ENCODE measurements around the gene ZSCAN31. TPM values are rescaled to one million over a fixed set of nuclear protein-coding genes. Genes with fewer than 3 reads are reported as not detected.
"Not testable (repeated sequence)": the region's sequence is repeated elsewhere in the genome, so short reads cannot be mapped to it uniquely, and the experiment has no call there.

The ZSCAN31 gene
- polyA plus RNA-seq, 2 donors, result 5.5 to 9.2 TPM

- H3K36me3 ChIP-seq (ENCODE audit: control insufficient read depth in 2 of 2, insufficient read depth in 2 of 2, low read length in 1 of 2); H3K4me3 ChIP-seq (ENCODE audit: low read depth in 1 of 2, low read length in 2 of 2); H3K27me3 ChIP-seq (ENCODE audit: control insufficient read depth in 1 of 2, insufficient read depth in 2 of 2, low read length in 2 of 2); H3K27ac ChIP-seq (ENCODE audit: low read depth in 2 of 2, low read length in 1 of 2); H3K9me3 ChIP-seq (ENCODE audit: control insufficient read depth in 2 of 2, insufficient read depth in 1 of 2, low read depth in 1 of 2, low read length in 1 of 2); H3K4me1 ChIP-seq (ENCODE audit: control insufficient read depth in 2 of 2, insufficient read depth in 2 of 2, low read length in 1 of 2): not testable (repeated sequence)
These were observed 29.6 kb downstream of the ZSCAN31 start for GRCh38 chr6:28306363-28306762.

GRCh38 chr6:28303570-28303969 is 32.4 kb downstream of the ZSCAN31 start:
- no peaks in the 10 kb centered on the region for H3K27me3 ChIP-seq (ENCODE audit: control insufficient read depth in 1 of 2, insufficient read depth in 2 of 2, low read length in 2 of 2)
- no peaks in the 10 kb centered on the region for H3K36me3 ChIP-seq (ENCODE audit: control insufficient read depth in 2 of 2, insufficient read depth in 2 of 2, low read length in 1 of 2)
- WGBS, 2 donors, result 79 to 84% methylated on average over 3 of the region's 3 CpGs
- no peak overlapping the region for H3K4me3 ChIP-seq (ENCODE audit: low read depth in 1 of 2, low read length in 2 of 2)
- no peaks in the 10 kb centered on the region for H3K9me3 ChIP-seq (ENCODE audit: control insufficient read depth in 2 of 2, insufficient read depth in 1 of 2, low read depth in 1 of 2, low read length in 1 of 2)
- no peaks in the 10 kb centered on the region for H3K4me1 ChIP-seq (ENCODE audit: control insufficient read depth in 2 of 2, insufficient read depth in 2 of 2, low read length in 1 of 2)
- no peak overlapping the region for H3K27ac ChIP-seq (ENCODE audit: low read depth in 2 of 2, low read length in 1 of 2)

GRCh38 chr6:28296520-28297060 is 39.4 kb downstream of the ZSCAN31 start:
- Histone ChIP-seq H3K27ac (ENCODE audit: low read depth in 2 of 2, low read length in 1 of 2) (no peak overlapping the region), H3K9me3 (ENCODE audit: control insufficient read depth in 2 of 2, insufficient read depth in 1 of 2, low read depth in 1 of 2, low read length in 1 of 2) (no peaks in the 10 kb centered on the region), H3K4me1 (ENCODE audit: control insufficient read depth in 2 of 2, insufficient read depth in 2 of 2, low read length in 1 of 2) (no peaks in the 10 kb centered on the region), H3K36me3 (ENCODE audit: control insufficient read depth in 2 of 2, insufficient read depth in 2 of 2, low read length in 1 of 2) (peaks cover 0 to 3% of the 10 kb centered on the region in 2 donors), H3K4me3 (ENCODE audit: low read depth in 1 of 2, low read length in 2 of 2) (no peak overlapping the region), H3K27me3 (ENCODE audit: control insufficient read depth in 1 of 2, insufficient read depth in 2 of 2, low read length in 2 of 2) (no peaks in the 10 kb centered on the region)
- WGBS, 2 donors, result 87 to 94% methylated on average over 7 of the region's 7 CpGs

- H3K36me3 ChIP-seq (ENCODE audit: control insufficient read depth in 2 of 2, insufficient read depth in 2 of 2, low read length in 1 of 2), result peaks cover 0 to 3% of the 10 kb centered on the region in 2 donors
- no peaks in the 10 kb centered on the region for H3K9me3 ChIP-seq (ENCODE audit: control insufficient read depth in 2 of 2, insufficient read depth in 1 of 2, low read depth in 1 of 2, low read length in 1 of 2)
- H3K27ac ChIP-seq (ENCODE audit: low read depth in 2 of 2, low read length in 1 of 2), result no peak overlapping the region
- WGBS, 2 donors, result 89 to 90% methylated on average over 5 of the region's 5 CpGs
- H3K27me3 ChIP-seq (ENCODE audit: control insufficient read depth in 1 of 2, insufficient read depth in 2 of 2, low read length in 2 of 2), result no peaks in the 10 kb centered on the region
- H3K4me3 ChIP-seq (ENCODE audit: low read depth in 1 of 2, low read length in 2 of 2), result no peak overlapping the region
- no peaks in the 10 kb centered on the region for H3K4me1 ChIP-seq (ENCODE audit: control insufficient read depth in 2 of 2, insufficient read depth in 2 of 2, low read length in 1 of 2)
These were observed 40.6 kb downstream of the ZSCAN31 start for GRCh38 chr6:28295326-28295725.

GRCh38 chr6:28291573-28291972 is 44.4 kb downstream of the ZSCAN31 start:
- Histone ChIP-seq H3K27ac (ENCODE audit: low read depth in 2 of 2, low read length in 1 of 2) (no peak overlapping the region), H3K9me3 (ENCODE audit: control insufficient read depth in 2 of 2, insufficient read depth in 1 of 2, low read depth in 1 of 2, low read length in 1 of 2) (no peaks in the 10 kb centered on the region), H3K27me3 (ENCODE audit: control insufficient read depth in 1 of 2, insufficient read depth in 2 of 2, low read length in 2 of 2) (no peaks in the 10 kb centered on the region), H3K36me3 (ENCODE audit: control insufficient read depth in 2 of 2, insufficient read depth in 2 of 2, low read length in 1 of 2) (peaks cover 0 to 6% of the 10 kb centered on the region in 2 donors), H3K4me3 (ENCODE audit: low read depth in 1 of 2, low read length in 2 of 2) (no peak overlapping the region), H3K4me1 (ENCODE audit: control insufficient read depth in 2 of 2, insufficient read depth in 2 of 2, low read length in 1 of 2) (no peaks in the 10 kb centered on the region)

- H3K4me1 ChIP-seq (ENCODE audit: control insufficient read depth in 2 of 2, insufficient read depth in 2 of 2, low read length in 1 of 2), result no peaks in the 10 kb centered on the region
- 82 to 85% methylated on average over 2 of the region's 2 CpGs for WGBS, 2 donors
- H3K9me3 ChIP-seq (ENCODE audit: control insufficient read depth in 2 of 2, insufficient read depth in 1 of 2, low read depth in 1 of 2, low read length in 1 of 2), result peaks cover 0 to 3% of the 10 kb centered on the region in 2 donors
- H3K27me3 ChIP-seq (ENCODE audit: control insufficient read depth in 1 of 2, insufficient read depth in 2 of 2, low read length in 2 of 2), result no peaks in the 10 kb centered on the region
- H3K27ac ChIP-seq (ENCODE audit: low read depth in 2 of 2, low read length in 1 of 2), result peak overlapping the region in 1 of 2 donors; percentile 22
- no peak overlapping the region for H3K4me3 ChIP-seq (ENCODE audit: low read depth in 1 of 2, low read length in 2 of 2)
- peaks cover 0 to 3% of the 10 kb centered on the region in 2 donors for H3K36me3 ChIP-seq (ENCODE audit: control insufficient read depth in 2 of 2, insufficient read depth in 2 of 2, low read length in 1 of 2)
These were observed 53.0 kb downstream of the ZSCAN31 start for GRCh38 chr6:28282926-28283325.

- Histone ChIP-seq H3K36me3 (ENCODE audit: control insufficient read depth in 2 of 2, insufficient read depth in 2 of 2, low read length in 1 of 2) (peaks cover 0 to 5% of the 10 kb centered on the region in 2 donors), H3K9me3 (ENCODE audit: control insufficient read depth in 2 of 2, insufficient read depth in 1 of 2, low read depth in 1 of 2, low read length in 1 of 2) (peaks cover 0 to 3% of the 10 kb centered on the region in 2 donors), H3K4me3 (ENCODE audit: low read depth in 1 of 2, low read length in 2 of 2) (peak within 1 kb of the TSS; percentile 56 to 63), H3K4me1 (ENCODE audit: control insufficient read depth in 2 of 2, insufficient read depth in 2 of 2, low read length in 1 of 2) (no peaks in the 10 kb centered on the region), H3K27ac (ENCODE audit: low read depth in 2 of 2, low read length in 1 of 2) (no peak within 1 kb of the TSS), H3K27me3 (ENCODE audit: control insufficient read depth in 1 of 2, insufficient read depth in 2 of 2, low read length in 2 of 2) (no peaks in the 10 kb centered on the region)
- whole genome bisulfite sequencing, 2 donors, result 1% methylated on average over 50 of the region's 50 CpGs
These were observed 54.5 kb downstream of the ZSCAN31 start, which contains the start of gene PGBD1 for GRCh38 chr6:28281288-28282064. Gene PGBD1, plus strand, starts transcription at chr6:28281572. Its CDS starts 2,242 bp downstream, at chr6:28283814.

GRCh38 chr6:28280595-28281287 is 55.2 kb downstream of the ZSCAN31 start:
- Histone ChIP-seq H3K27me3 (ENCODE audit: control insufficient read depth in 1 of 2, insufficient read depth in 2 of 2, low read length in 2 of 2) (no peaks in the 10 kb centered on the region), H3K4me1 (ENCODE audit: control insufficient read depth in 2 of 2, insufficient read depth in 2 of 2, low read length in 1 of 2) (no peaks in the 10 kb centered on the region), H3K4me3 (ENCODE audit: low read depth in 1 of 2, low read length in 2 of 2) (peak overlapping the region in 1 of 2 donors; percentile 63), H3K9me3 (ENCODE audit: control insufficient read depth in 2 of 2, insufficient read depth in 1 of 2, low read depth in 1 of 2, low read length in 1 of 2) (peaks cover 0 to 3% of the 10 kb centered on the region in 2 donors), H3K27ac (ENCODE audit: low read depth in 2 of 2, low read length in 1 of 2) (no peak overlapping the region), H3K36me3 (ENCODE audit: control insufficient read depth in 2 of 2, insufficient read depth in 2 of 2, low read length in 1 of 2) (peaks cover 0 to 9% of the 10 kb centered on the region in 2 donors)
- 41 to 48% methylated on average over 3 of the region's 3 CpGs for WGBS, 2 donors

GRCh38 chr6:28277746-28278145 is 58.2 kb downstream of the ZSCAN31 start:
- WGBS, 2 donors, result 69 to 72% methylated on average over 3 of the region's 3 CpGs
- Histone ChIP-seq H3K27me3 (ENCODE audit: control insufficient read depth in 1 of 2, insufficient read depth in 2 of 2, low read length in 2 of 2) (no peaks in the 10 kb centered on the region), H3K4me1 (ENCODE audit: control insufficient read depth in 2 of 2, insufficient read depth in 2 of 2, low read length in 1 of 2) (no peaks in the 10 kb centered on the region), H3K27ac (ENCODE audit: low read depth in 2 of 2, low read length in 1 of 2) (no peak overlapping the region), H3K4me3 (ENCODE audit: low read depth in 1 of 2, low read length in 2 of 2) (no peak overlapping the region), H3K36me3 (ENCODE audit: control insufficient read depth in 2 of 2, insufficient read depth in 2 of 2, low read length in 1 of 2) (peaks cover 2 to 9% of the 10 kb centered on the region in 2 donors), H3K9me3 (ENCODE audit: control insufficient read depth in 2 of 2, insufficient read depth in 1 of 2, low read depth in 1 of 2, low read length in 1 of 2) (no peaks in the 10 kb centered on the region)
